RWPE2 (cell line): ENCODE results near the gene DTNB.

ENCODE experiments used
- ATAC-seq: fragments of 200-7000 bp; cut with Tn5 transposase; 3 replicates; pipeline ENCODE4 v1.9.1; 2021; ENCODE audit warnings: low read depth
- DNase-seq: peaks from one replicate; pipeline ENCODE4 v3.0.0-alpha.2; 2020; ENCODE audit warnings: low spot score
- H3K27ac ChIP-seq: fragments of 450-650 bp; 2 replicates; pipeline ENCODE4 v1.5.1; 2017; ENCODE audit warnings: mild to moderate bottlenecking; ENCODE audit not compliant: poor library complexity, severe bottlenecking
- H3K27me3 ChIP-seq: fragments of 250-450 bp; sonication (Bioruptor Pico); 2 replicates; pipeline ENCODE4 v1.5.1; 2021; ENCODE audit warnings: mild to moderate bottlenecking, moderate library complexity; ENCODE audit not compliant: insufficient read depth, poor library complexity, severe bottlenecking
- H3K36me3 ChIP-seq: fragments of 250-450 bp; sonication (Bioruptor Pico); 2 replicates; pipeline ENCODE4 v1.5.1; 2020; ENCODE audit warnings: low read depth, mild to moderate bottlenecking, moderate library complexity
- H3K4me1 ChIP-seq: fragments of 250-450 bp; sonication (Bioruptor Pico); 2 replicates; pipeline ENCODE4 v1.5.1; 2021; ENCODE audit warnings: mild to moderate bottlenecking, moderate library complexity; ENCODE audit not compliant: insufficient read depth, poor library complexity, severe bottlenecking
- H3K4me3 ChIP-seq: fragments of 250-450 bp; sonication (Bioruptor Pico); 2 replicates; pipeline ENCODE4 v1.5.1; 2021; ENCODE audit warnings: mild to moderate bottlenecking, moderate library complexity; ENCODE audit not compliant: severe bottlenecking
- H3K9me3 ChIP-seq: fragments of 250-450 bp; sonication (Bioruptor Pico); 2 replicates; pipeline ENCODE4 v1.5.1; 2021; ENCODE audit warnings: mild to moderate bottlenecking, moderate library complexity; ENCODE audit not compliant: severe bottlenecking
- TF ChIP-seq, protein P1 (sequence below): fragments of 450-650 bp; IDR thresholded peaks from one replicate; pipeline ENCODE4 v1.5.1; 2017; ENCODE audit warnings: mild to moderate bottlenecking, moderate library complexity; ENCODE audit not compliant: poor library complexity, severe bottlenecking

The DTNB gene

DNA sequence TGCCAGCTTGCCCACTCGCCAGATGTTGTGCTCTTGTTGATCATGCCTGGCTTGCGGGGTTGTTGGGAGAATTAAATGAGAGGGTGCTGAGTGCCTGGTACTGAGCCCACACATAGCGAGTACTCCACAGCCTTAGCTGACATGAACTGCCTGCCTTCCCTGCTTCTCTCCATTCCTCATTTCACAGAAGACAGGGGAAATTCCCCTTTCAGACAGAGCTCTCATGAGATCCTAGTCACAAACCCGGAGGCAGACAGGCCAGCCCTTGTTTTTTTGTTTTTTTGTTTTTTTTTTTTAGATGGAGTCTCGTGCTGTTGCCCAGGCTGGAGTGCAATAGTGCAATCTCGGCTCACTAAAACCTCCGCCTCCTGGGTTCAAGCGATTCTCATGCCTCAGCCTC, 314.5 kb downstream of the DTNB start:
- H3K27ac ChIP-seq = no peak overlapping the region
- H3K4me3 ChIP-seq = no peak overlapping the region
- H3K36me3 ChIP-seq = no peaks in the 10 kb centered on the region
- H3K4me1 ChIP-seq = peaks cover 6% of the 10 kb centered on the region
- TF ChIP-seq, protein P1, sequence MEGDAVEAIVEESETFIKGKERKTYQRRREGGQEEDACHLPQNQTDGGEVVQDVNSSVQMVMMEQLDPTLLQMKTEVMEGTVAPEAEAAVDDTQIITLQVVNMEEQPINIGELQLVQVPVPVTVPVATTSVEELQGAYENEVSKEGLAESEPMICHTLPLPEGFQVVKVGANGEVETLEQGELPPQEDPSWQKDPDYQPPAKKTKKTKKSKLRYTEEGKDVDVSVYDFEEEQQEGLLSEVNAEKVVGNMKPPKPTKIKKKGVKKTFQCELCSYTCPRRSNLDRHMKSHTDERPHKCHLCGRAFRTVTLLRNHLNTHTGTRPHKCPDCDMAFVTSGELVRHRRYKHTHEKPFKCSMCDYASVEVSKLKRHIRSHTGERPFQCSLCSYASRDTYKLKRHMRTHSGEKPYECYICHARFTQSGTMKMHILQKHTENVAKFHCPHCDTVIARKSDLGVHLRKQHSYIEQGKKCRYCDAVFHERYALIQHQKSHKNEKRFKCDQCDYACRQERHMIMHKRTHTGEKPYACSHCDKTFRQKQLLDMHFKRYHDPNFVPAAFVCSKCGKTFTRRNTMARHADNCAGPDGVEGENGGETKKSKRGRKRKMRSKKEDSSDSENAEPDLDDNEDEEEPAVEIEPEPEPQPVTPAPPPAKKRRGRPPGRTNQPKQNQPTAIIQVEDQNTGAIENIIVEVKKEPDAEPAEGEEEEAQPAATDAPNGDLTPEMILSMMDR = no peak
- no peaks in the 10 kb centered on the region for H3K9me3 ChIP-seq
- ATAC-seq (no peak), DNase-seq (no peak)
- H3K27me3 ChIP-seq = no peaks in the 10 kb centered on the region

DNA sequence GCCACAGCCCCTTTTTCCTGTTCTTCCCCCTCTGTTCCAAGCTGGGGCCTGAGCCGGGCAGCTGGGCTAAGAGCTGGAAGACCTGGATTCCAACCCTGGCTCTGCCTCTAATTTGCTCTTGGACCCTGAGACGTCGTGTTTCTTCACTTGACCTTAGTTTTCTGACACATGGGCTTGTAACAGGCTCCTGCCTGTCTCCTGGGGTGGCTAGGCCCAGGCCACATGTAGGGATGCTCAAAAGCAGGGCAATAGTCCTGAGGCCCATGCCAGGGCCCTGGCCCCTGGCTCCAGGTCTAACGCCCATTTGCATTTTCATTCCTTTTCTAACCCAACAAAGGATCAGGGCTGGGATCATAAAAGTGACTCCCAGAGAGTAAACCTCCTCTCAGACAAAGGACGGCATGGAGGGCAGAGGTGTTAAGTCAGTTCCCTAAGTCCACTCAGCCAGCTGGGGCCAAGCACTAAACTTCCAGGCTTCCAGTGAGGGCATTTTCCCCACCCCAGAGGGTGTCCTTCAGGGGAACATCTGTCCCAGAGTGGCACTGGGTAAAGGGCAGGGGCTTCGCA, 315.0 kb downstream of the DTNB start:
- Histone ChIP-seq H3K27ac (no peak overlapping the region), H3K4me3 (no peak overlapping the region), H3K36me3 (no peaks in the 10 kb centered on the region), H3K9me3 (no peaks in the 10 kb centered on the region), H3K27me3 (no peaks in the 10 kb centered on the region), H3K4me1 (peaks cover 6% of the 10 kb centered on the region)
- DNase-seq = no peak
- TF ChIP-seq, protein P1 = no peak
- no peak for ATAC-seq

DNA sequence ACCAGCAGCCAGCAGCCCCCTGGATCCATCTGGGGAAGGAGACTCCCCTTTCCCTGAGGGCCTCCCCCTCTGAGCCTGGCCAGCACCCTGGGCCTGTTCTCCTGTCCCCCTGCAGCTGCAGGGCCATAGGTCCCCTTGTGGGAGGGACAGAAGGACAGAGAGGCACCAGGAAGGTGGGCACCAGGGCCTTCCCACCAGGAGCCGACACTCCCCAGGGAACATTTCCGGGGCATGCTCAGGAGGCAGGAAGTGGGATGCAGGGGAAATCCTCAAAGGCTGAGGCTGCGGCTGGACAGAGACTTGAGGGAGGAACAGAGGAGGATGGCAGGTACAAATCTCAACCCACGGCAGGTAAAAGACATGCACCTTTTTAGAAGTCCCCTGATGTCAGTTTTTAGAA, 317.3 kb downstream of the DTNB start:
- Histone ChIP-seq H3K27ac (no peak overlapping the region), H3K4me1 (no peaks in the 10 kb centered on the region), H3K9me3 (no peaks in the 10 kb centered on the region), H3K36me3 (no peaks in the 10 kb centered on the region), H3K27me3 (no peaks in the 10 kb centered on the region), H3K4me3 (no peak overlapping the region)
- ATAC-seq = no peak
- TF ChIP-seq, protein P1 = no peak
- DNase-seq = no peak

DNA sequence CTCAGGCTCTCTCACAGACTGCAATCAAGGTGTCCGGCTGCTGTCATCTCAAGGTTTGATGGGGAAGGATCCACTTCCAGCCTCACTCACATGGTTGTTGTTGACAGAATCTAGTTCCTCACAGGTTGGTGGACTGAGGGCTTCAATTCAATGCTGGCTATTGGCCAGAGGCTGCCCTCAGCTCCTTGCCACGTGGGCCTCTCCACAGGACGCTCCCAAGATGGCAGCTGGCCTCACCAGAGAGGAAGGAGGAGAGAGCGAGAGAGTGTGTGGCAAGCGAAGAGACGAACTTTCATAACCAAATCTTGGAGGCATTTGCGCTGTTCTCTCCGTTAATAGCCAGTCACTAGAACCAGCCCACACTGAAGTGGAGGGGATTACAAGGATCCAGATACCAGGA, 318.1 kb downstream of the DTNB start:
- DNase-seq (no peak), ATAC-seq (no peak)
- TF ChIP-seq, protein P1 = no peak
- Histone ChIP-seq H3K27me3 (no peaks in the 10 kb centered on the region), H3K4me3 (no peak overlapping the region), H3K9me3 (no peaks in the 10 kb centered on the region), H3K4me1 (no peaks in the 10 kb centered on the region), H3K36me3 (no peaks in the 10 kb centered on the region), H3K27ac (no peak overlapping the region)

DNA sequence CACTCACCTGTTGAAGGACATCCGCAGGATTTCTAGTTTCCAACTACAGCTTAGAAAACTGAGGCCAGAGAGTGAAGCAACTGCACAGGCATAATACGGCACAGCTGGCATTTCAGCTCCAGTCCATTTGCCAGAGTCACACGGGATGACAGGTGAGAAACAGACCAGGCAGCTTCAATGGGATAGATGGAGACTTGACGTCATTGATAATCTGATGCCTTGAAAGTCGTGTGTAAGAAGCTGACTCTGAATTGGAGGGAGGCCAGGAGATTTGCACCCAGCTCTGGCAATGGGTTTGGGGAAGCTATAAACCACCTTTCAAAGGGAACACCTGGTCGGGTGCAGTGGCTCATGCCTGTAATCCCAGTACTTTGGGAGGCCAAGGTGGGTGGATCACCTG, 319.3 kb downstream of the DTNB start:
- no peak for ATAC-seq
- TF ChIP-seq, protein P1 = no peak

More for the DNA sequence above, 319.3 kb downstream of the DTNB start:
- no peaks in the 10 kb centered on the region for H3K36me3 ChIP-seq
- no peak for DNase-seq
- peaks cover 7% of the 10 kb centered on the region for H3K4me1 ChIP-seq
- no peak overlapping the region for H3K27ac ChIP-seq
- H3K27me3 ChIP-seq = no peaks in the 10 kb centered on the region
- no peak overlapping the region for H3K4me3 ChIP-seq
- no peaks in the 10 kb centered on the region for H3K9me3 ChIP-seq
